GM23338 (cell line): ENCODE results near the gene WDR27. TPM values are rescaled to one million over a fixed set of nuclear protein-coding genes. Genes with fewer than 3 reads are reported as not detected.

Source experiments
- ATAC-seq: fragments of 200-7000 bp; cut with Tn5 transposase; 3 replicates; pipeline ENCODE4 v1.9.1; 2020
- DNase-seq: peaks from one replicate; pipeline ENCODE4 v3.0.0-alpha.2; 2015; ENCODE audit warnings: low spot score
- H2AFZ ChIP-seq: fragments of 200-600 bp; sonication (generic); 2 replicates; pipeline ENCODE4 v1.8.0; 2016; ENCODE audit warnings: antibody characterized with exemption, mild to moderate bottlenecking, moderate library complexity
- H3F3A ChIP-seq: fragments of 200-600 bp; sonication (generic); replicated peaks from 2 replicates; pipeline ENCODE4 v1.8.0; 2017; ENCODE audit warnings: antibody characterized with exemption, mixed run types, low read depth
- H3K27ac ChIP-seq: fragments of 200-600 bp; sonication (generic); 2 replicates; pipeline ENCODE4 v1.6.1; 2016; ENCODE audit warnings: low read depth
- H3K27me3 ChIP-seq: fragments of 200-600 bp; sonication (generic); 2 replicates; pipeline ENCODE4 v1.8.0; 2016; ENCODE audit warnings: mild to moderate bottlenecking, mixed run types, moderate library complexity; ENCODE audit not compliant: insufficient read depth
- H3K36me3 ChIP-seq: fragments of 200-600 bp; sonication (generic); 2 replicates; pipeline ENCODE4 v1.8.0; 2016; ENCODE audit warnings: mild to moderate bottlenecking; ENCODE audit not compliant: insufficient read depth
- H3K4me1 ChIP-seq: fragments of 200-600 bp; sonication (generic); 2 replicates; pipeline ENCODE4 v1.8.0; 2016; ENCODE audit warnings: mild to moderate bottlenecking, moderate library complexity; ENCODE audit not compliant: insufficient read depth
- H3K4me2 ChIP-seq: fragments of 200-600 bp; sonication (generic); 2 replicates; pipeline ENCODE4 v1.7.1; 2017; ENCODE audit warnings: mixed run types
- H3K4me3 ChIP-seq: fragments of 200-600 bp; sonication (generic); 2 replicates; pipeline ENCODE4 v1.6.1; 2016; ENCODE audit warnings: mixed run types
- H3K79me2 ChIP-seq: fragments of 200-600 bp; sonication (generic); replicated peaks from 2 replicates; pipeline ENCODE4 v1.8.0; 2017; ENCODE audit warnings: mild to moderate bottlenecking; ENCODE audit not compliant: insufficient read depth
- H3K9me2 ChIP-seq: fragments of 200-600 bp; sonication (generic); 2 replicates; pipeline ENCODE4 v1.8.0; 2017; ENCODE audit not compliant: insufficient read depth
- H4K20me1 ChIP-seq: fragments of 200-600 bp; sonication (generic); replicated peaks from 2 replicates; pipeline ENCODE4 v1.8.0; 2017; ENCODE audit warnings: mild to moderate bottlenecking; ENCODE audit not compliant: insufficient read depth
- H3K27ac Mint-ChIP-seq: 2 replicates; pipeline ENCODE4 v1.8.0; 2020; ENCODE audit warnings: inconsistent platforms, mild to moderate bottlenecking, moderate library complexity, mixed read lengths
- H3K27me3 Mint-ChIP-seq: 3 replicates; pipeline ENCODE4 v1.8.0; 2022; ENCODE audit warnings: low read depth, mild to moderate bottlenecking, moderate library complexity, mixed read lengths, inconsistent platforms; ENCODE audit not compliant: insufficient read depth, poor library complexity
- H3K36me3 Mint-ChIP-seq: 3 replicates; pipeline ENCODE4 v1.8.0; 2021; ENCODE audit warnings: low read depth, mild to moderate bottlenecking, inconsistent platforms, moderate library complexity, mixed read lengths
- H3K4me1 Mint-ChIP-seq: 3 replicates; pipeline ENCODE4 v1.8.0; 2020; ENCODE audit warnings: mild to moderate bottlenecking, inconsistent platforms, mixed read lengths
- H3K4me3 Mint-ChIP-seq: 3 replicates; pipeline ENCODE4 v1.8.0; 2021; ENCODE audit warnings: moderate library complexity, mild to moderate bottlenecking, inconsistent platforms, mixed read lengths
- H3K9me3 Mint-ChIP-seq: 3 replicates; pipeline ENCODE4 v1.8.0; 2020; ENCODE audit warnings: moderate library complexity, mild to moderate bottlenecking, inconsistent platforms, mixed read lengths
- CTCF ChIP-seq, 2 experiments: fragments of 200-600 bp in 1 of 2; sonication (generic) in 1 of 2; conservative IDR thresholded peaks; 2 replicates each; pipeline versions ENCODE4 v1.5.1 to v1.6.1; 2016 to 2017; ENCODE audit warnings: antibody characterized with exemption in 2 of 2, low read depth in 2 of 2, mild to moderate bottlenecking in 2 of 2, moderate library complexity in 1 of 2
- ETS1 ChIP-seq: IDR thresholded peaks from 2 replicates; pipeline ENCODE4 v1.6.1; 2016; ENCODE audit warnings: antibody characterized with exemption
- EZH2 ChIP-seq: fragments of 200-600 bp; sonication (generic); IDR thresholded peaks from one replicate; pipeline ENCODE4 v1.8.0; 2017; ENCODE audit warnings: antibody characterized with exemption, mild to moderate bottlenecking, low read depth; ENCODE audit not compliant: unreplicated experiment
- EZH2phosphoT487 ChIP-seq: fragments of 200-600 bp; sonication (generic); IDR thresholded peaks from one replicate; pipeline ENCODE4 v1.8.1; 2018; ENCODE audit warnings: antibody characterized with exemption; ENCODE audit not compliant: unreplicated experiment
- JUNB ChIP-seq: IDR thresholded peaks from one replicate; pipeline ENCODE4 v1.6.1; 2016; ENCODE audit warnings: antibody characterized with exemption; ENCODE audit not compliant: unreplicated experiment
- NANOG ChIP-seq: IDR thresholded peaks from 2 replicates; pipeline ENCODE4 v1.6.1; 2016; ENCODE audit warnings: antibody characterized with exemption, borderline replicate concordance
- POLR2AphosphoS5 ChIP-seq: IDR thresholded peaks from 2 replicates; pipeline ENCODE4 v1.6.1; 2016; ENCODE audit warnings: antibody characterized with exemption, low read depth
- STAT1 ChIP-seq: IDR thresholded peaks from one replicate; pipeline ENCODE4 v1.6.1; 2016; ENCODE audit warnings: antibody characterized with exemption; ENCODE audit not compliant: unreplicated experiment
- ZNF114 ChIP-seq: fragments of 250-450 bp; sonication (Bioruptor Pico); IDR thresholded peaks from 2 replicates; pipeline ENCODE4 v1.5.0; 2020; ENCODE audit warnings: mild to moderate bottlenecking, moderate library complexity
- ZNF331 ChIP-seq: fragments of 250-450 bp; sonication (Bioruptor Pico); IDR thresholded peaks from 2 replicates; pipeline ENCODE4 v1.5.0; 2020; ENCODE audit warnings: low read depth, mild to moderate bottlenecking, moderate library complexity
- polyA plus RNA-seq: library from polyadenylated mRNA; unstranded; fragments of >200 nt; fragmentation: Nextera tagmentation; extraction: Ambion mirVana; gene quantifications from 2 replicates; pipeline ENCODE4 v1.2.1, GENCODE V29; 2016
- total RNA-seq: library from RNA; depleted of rRNA; stranded (reverse); fragments of >200 nt; shearing (Covaris generic); gene quantifications from 2 replicates; pipeline ENCODE4 v1.2.3, GENCODE V29; 2014
- TF ChIP-seq, protein P1 (sequence below): IDR thresholded peaks from one replicate; pipeline ENCODE4 v1.6.1; 2018; ENCODE audit warnings: antibody characterized with exemption; ENCODE audit not compliant: unreplicated experiment

Gene WDR27
- total and polyA plus RNA-seq, 2 experiments from 2014 or later, result 55.3 to 80.4 TPM

DNA sequence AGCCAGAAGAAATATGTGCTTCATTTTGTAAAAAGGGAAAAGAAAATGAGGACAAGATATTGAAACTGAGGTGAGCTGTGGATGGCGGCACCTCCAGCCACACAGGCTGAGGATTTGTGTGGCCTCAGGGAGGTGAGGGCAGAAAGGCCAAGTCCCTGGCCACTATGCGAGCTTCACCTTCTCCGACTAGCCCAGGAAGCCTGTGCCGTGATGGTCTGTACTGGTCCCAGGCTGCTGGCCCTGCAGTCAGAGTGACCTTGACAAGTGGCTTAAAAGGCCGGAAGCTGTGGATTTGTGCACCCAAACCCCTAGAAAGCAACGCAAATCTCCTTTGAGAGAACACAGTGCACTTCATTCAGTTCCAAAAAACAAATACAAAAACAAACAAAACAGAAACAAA is 48.1 kb downstream of the WDR27 start:
- Histone ChIP-seq H3K27me3 (no peaks in the 10 kb centered on the region), H3K4me1 (0 out of 2 replicates have a peak, but pooled peaks cover 2% of the 10 kb centered on the region), H3K79me2 (no peaks in the 10 kb centered on the region), H2AFZ (no peak overlapping the region), H3K4me2 (no peak overlapping the region), H3K9me2 (no peaks in the 10 kb centered on the region), H4K20me1 (no peaks in the 10 kb centered on the region; the same call in 1 of the 2 replicates), H3K27ac (no peak overlapping the region), H3F3A (no peaks in the 10 kb centered on the region), H3K4me3 (no peak overlapping the region), H3K36me3 (peaks cover 18% of the 10 kb centered on the region)
- Mint-ChIP-seq H3K4me3 (no peak overlapping the region), H3K4me1 (no peaks in the 10 kb centered on the region), H3K27ac (no peak overlapping the region), H3K9me3 (peaks cover 24% of the 10 kb centered on the region), H3K36me3 (peaks cover 67% of the 10 kb centered on the region), H3K27me3 (peaks cover 2% of the 10 kb centered on the region)
- TF ChIP-seq ETS1, result no peak
- TF ChIP-seq ZNF114, result no peak
- DNase-seq (no peak), ATAC-seq (no peak)

- DNase-seq (no peak), ATAC-seq (no peak)
- Histone ChIP-seq H3K4me1 (0 out of 2 replicates have a peak, but pooled peaks cover 2% of the 10 kb centered on the region), H3K9me2 (no peaks in the 10 kb centered on the region), H3F3A (no peaks in the 10 kb centered on the region), H3K4me2 (no peak overlapping the region), H3K27me3 (no peaks in the 10 kb centered on the region), H4K20me1 (no peaks in the 10 kb centered on the region; the same call in 1 of the 2 replicates), H2AFZ (no peak overlapping the region), H3K79me2 (no peaks in the 10 kb centered on the region), H3K27ac (no peak overlapping the region), H3K4me3 (no peak overlapping the region), H3K36me3 (peaks cover 13% of the 10 kb centered on the region; the same call in 1 of the 2 replicates)
- TF ChIP-seq POLR2AphosphoS5 (no peak), EZH2 (no peak), NANOG (no peak)
- Mint-ChIP-seq H3K9me3 (peaks cover 24% of the 10 kb centered on the region), H3K27me3 (peaks cover 2% of the 10 kb centered on the region), H3K36me3 (peaks cover 65% of the 10 kb centered on the region), H3K4me1 (no peaks in the 10 kb centered on the region), H3K27ac (no peak overlapping the region), H3K4me3 (no peak overlapping the region)
These were observed 48.9 kb downstream of the WDR27 start for GRCh38 chr6:169652896-169653295.

DNA sequence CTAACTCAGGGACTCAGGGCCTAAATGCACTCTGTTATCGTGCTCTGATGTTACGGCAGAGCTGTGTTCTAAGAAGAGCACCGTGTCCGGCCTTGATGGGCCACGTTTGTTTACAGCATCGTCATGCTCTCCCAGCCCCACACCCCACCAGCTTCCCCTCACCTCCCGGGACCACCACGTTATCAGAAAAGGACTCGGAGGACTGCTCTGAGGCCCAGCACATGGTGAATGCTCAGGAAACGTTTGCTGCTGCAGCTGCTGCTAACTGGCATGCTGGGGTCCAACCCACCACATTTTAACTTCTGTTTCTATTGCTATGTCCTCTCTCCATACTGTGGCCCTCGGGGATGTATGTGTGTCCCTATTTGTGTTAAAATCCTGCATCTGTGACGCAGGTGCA is 50.3 kb downstream of the WDR27 start:
- DNase-seq (no peak), ATAC-seq (no peak)
- H3K4me1 Mint-ChIP-seq, result no peaks in the 10 kb centered on the region
- Histone ChIP-seq H3K79me2 (no peaks in the 10 kb centered on the region), H3K4me2 (no peak overlapping the region), H3K27me3 (no peaks in the 10 kb centered on the region), H3K4me3 (no peak overlapping the region), H3K27ac (no peak overlapping the region), H3K36me3 (peaks cover 13% of the 10 kb centered on the region; the same call in 1 of the 2 replicates), H2AFZ (no peak overlapping the region), H3K9me2 (no peaks in the 10 kb centered on the region), H4K20me1 (no peaks in the 10 kb centered on the region; the same call in 1 of the 2 replicates), H3F3A (no peaks in the 10 kb centered on the region), H3K4me1 (0 out of 2 replicates have a peak, but pooled peaks cover 2% of the 10 kb centered on the region)
- peaks cover 21% of the 10 kb centered on the region for H3K9me3 Mint-ChIP-seq
- no peak overlapping the region for H3K27ac Mint-ChIP-seq
- peaks cover 51% of the 10 kb centered on the region for H3K36me3 Mint-ChIP-seq
- H3K27me3 Mint-ChIP-seq, result peaks cover 2% of the 10 kb centered on the region
- no peak for TF ChIP-seq POLR2AphosphoS5
- TF ChIP-seq, protein P1, sequence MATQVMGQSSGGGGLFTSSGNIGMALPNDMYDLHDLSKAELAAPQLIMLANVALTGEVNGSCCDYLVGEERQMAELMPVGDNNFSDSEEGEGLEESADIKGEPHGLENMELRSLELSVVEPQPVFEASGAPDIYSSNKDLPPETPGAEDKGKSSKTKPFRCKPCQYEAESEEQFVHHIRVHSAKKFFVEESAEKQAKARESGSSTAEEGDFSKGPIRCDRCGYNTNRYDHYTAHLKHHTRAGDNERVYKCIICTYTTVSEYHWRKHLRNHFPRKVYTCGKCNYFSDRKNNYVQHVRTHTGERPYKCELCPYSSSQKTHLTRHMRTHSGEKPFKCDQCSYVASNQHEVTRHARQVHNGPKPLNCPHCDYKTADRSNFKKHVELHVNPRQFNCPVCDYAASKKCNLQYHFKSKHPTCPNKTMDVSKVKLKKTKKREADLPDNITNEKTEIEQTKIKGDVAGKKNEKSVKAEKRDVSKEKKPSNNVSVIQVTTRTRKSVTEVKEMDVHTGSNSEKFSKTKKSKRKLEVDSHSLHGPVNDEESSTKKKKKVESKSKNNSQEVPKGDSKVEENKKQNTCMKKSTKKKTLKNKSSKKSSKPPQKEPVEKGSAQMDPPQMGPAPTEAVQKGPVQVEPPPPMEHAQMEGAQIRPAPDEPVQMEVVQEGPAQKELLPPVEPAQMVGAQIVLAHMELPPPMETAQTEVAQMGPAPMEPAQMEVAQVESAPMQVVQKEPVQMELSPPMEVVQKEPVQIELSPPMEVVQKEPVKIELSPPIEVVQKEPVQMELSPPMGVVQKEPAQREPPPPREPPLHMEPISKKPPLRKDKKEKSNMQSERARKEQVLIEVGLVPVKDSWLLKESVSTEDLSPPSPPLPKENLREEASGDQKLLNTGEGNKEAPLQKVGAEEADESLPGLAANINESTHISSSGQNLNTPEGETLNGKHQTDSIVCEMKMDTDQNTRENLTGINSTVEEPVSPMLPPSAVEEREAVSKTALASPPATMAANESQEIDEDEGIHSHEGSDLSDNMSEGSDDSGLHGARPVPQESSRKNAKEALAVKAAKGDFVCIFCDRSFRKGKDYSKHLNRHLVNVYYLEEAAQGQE, result no peak
- TF ChIP-seq ETS1, result no peak
- TF ChIP-seq JUNB, result no peak
- no peak for TF ChIP-seq STAT1
- no peak for TF ChIP-seq EZH2phosphoT487
- no peak for TF ChIP-seq ZNF331 (CRISPR knock-in tag)
- TF ChIP-seq NANOG, result no peak
- TF ChIP-seq CTCF (conservative IDR thresholded peaks at IDR 0.05; ENCODE audit: low read depth in 2 of 2), result no peak
- H3K4me3 Mint-ChIP-seq, result no peak overlapping the region
